Subcutaneous adipose tissue (tissue), 4 donors: ENCODE data around the gene SNX25. TPM values are rescaled to one million over a fixed set of nuclear protein-coding genes. Genes with fewer than 3 reads are reported as not detected.

Experiments used
- CTCF ChIP-seq: fragments of 450-650 bp; IDR thresholded peaks from one replicate; pipeline ENCODE4 v1.5.1; 2016; ENCODE audit warnings: low read depth, mild to moderate bottlenecking, control low read depth, antibody characterized with exemption, moderate library complexity
- total RNA-seq, 4 donors: library from RNA; depleted of rRNA; stranded (reverse); fragments of >200 nt; gene quantifications; one replicate each; pipeline ENCODE4 v1.1.0, GENCODE V29; 2016

SNX25 gene
- total RNA-seq, 4 donors from 2014 or later, result 10.2 to 24.1 (median 14.0) TPM

- no peak for TF ChIP-seq CTCF
Observed at GRCh38 chr4:185399466-185399865, 190.1 kb downstream of the SNX25 start.

GRCh38 chr4:185404031-185404430, 194.6 kb downstream of the SNX25 start:
- TF ChIP-seq CTCF, result no peak

- no peak for TF ChIP-seq CTCF
Observed at GRCh38 chr4:185405296-185405999, 196.1 kb downstream of the SNX25 start.

- no peak for TF ChIP-seq CTCF
Observed at GRCh38 chr4:185408432-185408831, 199.0 kb downstream of the SNX25 start.

GRCh38 chr4:185411849-185412248, 202.5 kb downstream of the SNX25 start:
- TF ChIP-seq CTCF, result no peak

GRCh38 chr4:185412412-185412811, 203.0 kb downstream of the SNX25 start:
- no peak for TF ChIP-seq CTCF

Other genes with a start within 250 kb of the SNX25 start
- not detected for gene HELT, start 191.1 kb upstream of the SNX25 start, total RNA-seq
- gene SLC25A4, start 66.3 kb upstream of the SNX25 start, total RNA-seq, result 10 to 100 TPM in 3 of 4 donors, 1 to 10 TPM in 1; 9.5 to 26.8 (median 18.2) TPM
- gene CFAP97, start 5.6 kb upstream of the SNX25 start, total RNA-seq, result 10 to 100 TPM; 27.5 to 60.0 (median 34.9) TPM
- gene LRP2BP, start 186.3 kb downstream of the SNX25 start, total RNA-seq, result 1 to 10 TPM in 2 of 4 donors, under 1 TPM in 2; 0.85 to 2.1 (median 1.4) TPM
- 10 to 100 TPM; 10.9 to 19.2 (median 17.8) TPM for gene ANKRD37, start 187.2 kb downstream of the SNX25 start, total RNA-seq
- 10 to 100 TPM; 22.9 to 43.6 (median 36.7) TPM for gene UFSP2, start 216.4 kb downstream of the SNX25 start, total RNA-seq